Measurements from ENCODE around the gene XIRP1.

XIRP1 gene

GRCh38 chr3:39143051-39143885, 49.1 kb downstream of the XIRP1 start:
- DNase-seq: peak; percentile 48

DNA sequence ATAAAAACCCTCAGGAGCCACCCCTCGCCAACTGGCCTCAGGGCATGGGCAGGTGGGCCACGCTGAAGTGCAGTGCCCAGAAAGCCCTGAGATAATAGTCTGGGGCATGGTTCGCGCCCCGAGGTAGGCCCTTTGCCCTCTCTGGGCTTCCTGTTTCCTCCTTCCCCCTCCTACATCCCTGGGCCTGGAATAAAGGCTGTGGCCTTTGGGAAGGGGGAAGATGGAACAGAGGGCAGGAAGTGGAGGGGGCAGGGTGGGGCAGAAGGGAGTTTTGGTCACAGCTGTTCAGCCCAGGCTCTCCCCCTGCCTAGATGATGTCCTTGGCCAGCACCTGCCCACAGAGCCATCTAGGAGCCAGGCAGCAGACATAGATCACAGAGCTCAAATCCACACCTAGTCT, 50.3 kb downstream of the XIRP1 start:
- no peak for DNase-seq

DNA sequence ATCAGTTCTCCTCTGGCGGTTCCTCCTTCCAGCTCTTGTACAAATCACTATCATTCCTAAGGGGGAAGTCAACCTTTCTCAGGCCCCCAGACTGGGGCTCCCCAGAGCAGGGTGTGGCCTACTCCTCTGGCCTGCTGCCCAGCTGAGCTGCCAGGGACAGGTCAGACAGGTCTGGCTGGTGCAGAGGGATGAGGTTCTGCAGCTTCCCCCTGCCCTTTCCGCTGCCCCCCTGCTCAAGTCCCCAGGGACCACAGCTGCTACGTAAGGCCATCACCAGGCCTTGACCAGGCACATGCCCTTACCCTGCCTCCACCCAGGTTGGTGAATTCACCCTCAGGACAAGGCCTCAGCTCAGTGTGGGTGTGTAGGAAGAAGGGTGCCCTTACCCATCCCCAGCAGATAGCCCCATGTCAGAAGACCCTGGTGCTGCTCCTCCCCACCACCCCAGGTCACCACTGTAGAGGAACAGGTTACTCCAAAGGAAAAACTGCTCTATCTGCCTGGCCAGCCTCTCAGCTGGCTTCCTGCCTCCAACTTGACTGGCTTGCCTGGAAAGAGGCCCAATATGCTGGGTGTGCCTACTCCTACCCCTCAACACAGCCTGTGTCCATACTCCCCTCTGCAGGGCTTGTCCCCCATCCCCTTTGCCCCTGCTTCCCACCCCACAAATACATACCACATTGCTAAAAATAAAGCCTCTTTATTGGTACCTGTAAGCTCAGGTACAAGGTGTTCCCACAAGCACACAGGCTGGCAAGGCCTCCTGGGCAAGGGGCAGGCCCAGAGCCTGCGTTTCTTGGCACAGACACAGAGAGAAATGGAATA, 51.0 kb downstream of the XIRP1 start:
- peak; percentile 86 for DNase-seq

- peak; percentile 51 for DNase-seq
Measured at GRCh38 chr3:39140341-39140971, 51.9 kb downstream of the XIRP1 start.

- DNase-seq: peak; percentile 27
Measured at GRCh38 chr3:39139442-39139841, 53.0 kb downstream of the XIRP1 start.

GRCh38 chr3:39138804-39139415, 53.5 kb downstream of the XIRP1 start:
- peak; percentile 52 for DNase-seq

GRCh38 chr3:39137991-39138803, 54.2 kb downstream of the XIRP1 start:
- peak; percentile 59 for DNase-seq

DNA sequence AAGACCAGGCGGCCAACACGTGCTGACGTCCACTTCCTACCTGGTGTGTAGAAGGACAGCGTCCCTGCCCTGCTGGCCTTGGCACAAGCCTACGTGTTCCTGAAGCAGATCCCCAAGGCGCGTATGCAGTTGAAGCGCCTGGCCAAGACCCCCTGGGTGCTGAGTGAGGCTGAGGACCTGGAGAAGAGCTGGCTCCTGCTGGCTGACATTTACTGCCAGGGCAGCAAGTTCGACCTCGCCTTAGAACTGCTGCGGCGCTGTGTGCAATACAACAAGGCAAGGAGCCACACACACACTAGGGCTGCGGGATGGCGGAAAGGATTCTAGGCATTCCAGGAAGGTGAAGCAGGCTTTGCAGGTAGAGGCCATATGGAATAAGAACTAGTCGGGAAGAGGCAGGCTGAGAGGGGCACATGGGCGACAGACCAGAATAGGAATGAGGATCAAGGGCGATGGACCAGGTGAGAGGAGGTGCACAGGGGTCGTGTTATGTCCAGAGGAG, 54.9 kb downstream of the XIRP1 start:
- DNase-seq: no peak

GRCh38 chr3:39136533-39137434, 55.6 kb downstream of the XIRP1 start:
- DNase-seq: peak; percentile 61

- no peak for DNase-seq
Measured at GRCh38 chr3:39135170-39135805, 57.1 kb downstream of the XIRP1 start.

DNA sequence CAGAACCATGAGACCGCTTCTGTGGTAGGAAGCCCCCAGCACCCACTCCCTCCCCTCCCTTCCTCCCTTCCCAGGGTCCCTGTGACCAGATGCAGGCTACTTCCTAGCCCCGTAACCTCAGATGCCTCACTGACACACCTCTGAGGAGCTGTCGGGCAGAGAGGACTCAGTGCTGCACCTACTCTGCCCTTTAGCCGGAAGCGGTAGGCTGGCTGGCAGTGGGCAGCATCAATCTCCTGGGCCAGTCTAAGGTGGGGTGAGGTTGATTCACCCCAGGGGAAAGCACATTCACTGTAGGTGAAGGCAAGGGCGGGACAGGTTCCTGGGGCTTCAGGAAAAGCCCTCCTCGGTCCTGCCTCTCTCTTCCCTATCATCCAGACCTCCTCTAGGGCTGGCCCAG, 58.1 kb downstream of the XIRP1 start:
- no peak for DNase-seq

GRCh38 chr3:39133822-39134221, 58.6 kb downstream of the XIRP1 start:
- DNase-seq: no peak

Measured in islet precursor cell (in vitro differentiated cells).